MM.1S (cell line): Measurements from ENCODE around the gene TPRA1.

Experiments used
- DNase-seq: peaks from one replicate; pipeline ENCODE4 v3.0.0-alpha.2; 2015
- H2AFZ ChIP-seq: fragments of 300-600 bp; sonication (generic); 2 replicates; pipeline ENCODE4 v1.6.0; 2016; ENCODE audit warnings: antibody characterized with exemption, low read length
- H3F3A ChIP-seq: fragments of 300-600 bp; sonication (generic); 2 replicates; pipeline ENCODE4 v1.6.1; 2016; ENCODE audit warnings: mild to moderate bottlenecking, antibody characterized with exemption, low read length, moderate library complexity, mixed read lengths; ENCODE audit not compliant: insufficient read depth
- H3K27ac ChIP-seq: fragments of 300-600 bp; sonication (generic); 2 replicates; pipeline ENCODE4 v1.5.1; 2016; ENCODE audit warnings: mild to moderate bottlenecking, low read length
- H3K27me3 ChIP-seq: fragments of 300-600 bp; sonication (generic); replicated peaks from 2 replicates; pipeline ENCODE4 v1.6.0; 2016; ENCODE audit warnings: low read length; ENCODE audit not compliant: insufficient read depth
- H3K36me3 ChIP-seq: fragments of 300-600 bp; sonication (generic); replicated peaks from 2 replicates; pipeline ENCODE4 v1.6.1; 2016; ENCODE audit warnings: mild to moderate bottlenecking, low read length, mixed read lengths; ENCODE audit not compliant: insufficient read depth
- H3K4me1 ChIP-seq: fragments of 300-600 bp; sonication (generic); 2 replicates; pipeline ENCODE4 v1.6.1; 2016; ENCODE audit warnings: low read length, mixed read lengths
- H3K4me2 ChIP-seq: fragments of 300-600 bp; sonication (generic); 2 replicates; pipeline ENCODE4 v1.6.0; 2016; ENCODE audit warnings: low read depth, low read length
- H3K4me3 ChIP-seq: fragments of 300-600 bp; sonication (generic); 2 replicates; pipeline ENCODE4 v1.5.1; 2016; ENCODE audit warnings: low read length, mixed read lengths
- H3K79me2 ChIP-seq: fragments of 300-600 bp; sonication (generic); 2 replicates; pipeline ENCODE4 v1.6.1; 2016; ENCODE audit warnings: mixed run types, low read length, mixed read lengths
- H3K9ac ChIP-seq: fragments of 300-600 bp; sonication (generic); 2 replicates; pipeline ENCODE4 v1.6.1; 2016; ENCODE audit warnings: low read length, mixed read lengths
- H3K9me2 ChIP-seq: fragments of 300-600 bp; sonication (generic); replicated peaks from 2 replicates; pipeline ENCODE4 v1.6.1; 2016; ENCODE audit warnings: mild to moderate bottlenecking, low read length, mixed read lengths; ENCODE audit not compliant: insufficient read depth
- H3K9me3 ChIP-seq: fragments of 300-600 bp; sonication (generic); replicated peaks from 2 replicates; pipeline ENCODE4 v1.6.1; 2016; ENCODE audit warnings: mild to moderate bottlenecking, low read length, mixed read lengths; ENCODE audit not compliant: insufficient read depth
- H4K20me1 ChIP-seq: fragments of 300-600 bp; sonication (generic); 2 replicates; pipeline ENCODE4 v1.6.1; 2016; ENCODE audit warnings: mild to moderate bottlenecking, low read length, moderate library complexity, mixed read lengths; ENCODE audit not compliant: insufficient read depth
- CTCF ChIP-seq: fragments of 300-600 bp; sonication (generic); IDR thresholded peaks from 2 replicates; pipeline ENCODE4 v1.5.1; 2016; ENCODE audit warnings: antibody characterized with exemption, low read length, mixed read lengths
- EZH2 ChIP-seq: fragments of 300-600 bp; sonication (generic); optimal IDR thresholded peaks from 2 replicates; pipeline ENCODE3; 2017; ENCODE audit warnings: low read depth, mild to moderate bottlenecking, antibody characterized with exemption, low read length, mixed read lengths
- EZH2phosphoT487 ChIP-seq: fragments of 300-600 bp; sonication (generic); IDR thresholded peaks from 2 replicates; pipeline ENCODE4 v1.6.1; 2018; ENCODE audit warnings: antibody characterized with exemption, low read length

The TPRA1 gene

GRCh38 chr3:127529346-127530188 is 61.0 kb downstream of the TPRA1 start:
- H3F3A ChIP-seq: no peaks in the 10 kb centered on the region
- no peaks in the 10 kb centered on the region for H3K79me2 ChIP-seq
- no peaks in the 10 kb centered on the region for H3K4me1 ChIP-seq
- no peak overlapping the region for H2AFZ ChIP-seq
- no peak overlapping the region for H3K9ac ChIP-seq
- DNase-seq: no peak
- no peaks in the 10 kb centered on the region for H3K9me2 ChIP-seq
- H3K9me3 ChIP-seq: no peaks in the 10 kb centered on the region
- H3K27me3 ChIP-seq: no peaks in the 10 kb centered on the region
- no peak overlapping the region for H3K4me3 ChIP-seq
- no peaks in the 10 kb centered on the region for H4K20me1 ChIP-seq
- H3K27ac ChIP-seq: no peak overlapping the region
- no peak overlapping the region for H3K4me2 ChIP-seq
- TF ChIP-seq CTCF (no peak), EZH2 (no peak), EZH2phosphoT487 (no peak)
- no peaks in the 10 kb centered on the region for H3K36me3 ChIP-seq

- H3K27me3 ChIP-seq: no peaks in the 10 kb centered on the region
- no peak overlapping the region for H3K4me2 ChIP-seq
- H3K9ac ChIP-seq: no peak overlapping the region
- no peaks in the 10 kb centered on the region for H3K4me1 ChIP-seq
- no peaks in the 10 kb centered on the region for H4K20me1 ChIP-seq
- H3K27ac ChIP-seq: no peak overlapping the region
- H3K9me3 ChIP-seq: no peaks in the 10 kb centered on the region
- no peaks in the 10 kb centered on the region for H3F3A ChIP-seq
- no peaks in the 10 kb centered on the region for H3K36me3 ChIP-seq
- H3K79me2 ChIP-seq: no peaks in the 10 kb centered on the region
- H3K9me2 ChIP-seq: no peaks in the 10 kb centered on the region
- DNase-seq: no peak
- no peak overlapping the region for H3K4me3 ChIP-seq
- TF ChIP-seq EZH2phosphoT487 (no peak), EZH2 (no peak), CTCF (no peak)
- no peak overlapping the region for H2AFZ ChIP-seq
Observed at GRCh38 chr3:127525373-127525772, 65.2 kb downstream of the TPRA1 start.

- no peaks in the 10 kb centered on the region for H3F3A ChIP-seq
- no peak overlapping the region for H2AFZ ChIP-seq
- no peaks in the 10 kb centered on the region for H4K20me1 ChIP-seq
- DNase-seq: no peak
- no peak overlapping the region for H3K4me3 ChIP-seq
- no peaks in the 10 kb centered on the region for H3K9me2 ChIP-seq
- TF ChIP-seq CTCF: no peak
- TF ChIP-seq EZH2: no peak
- TF ChIP-seq EZH2phosphoT487: no peak
- H3K4me1 ChIP-seq: no peaks in the 10 kb centered on the region
- H3K9me3 ChIP-seq: no peaks in the 10 kb centered on the region
- H3K79me2 ChIP-seq: no peaks in the 10 kb centered on the region
- H3K4me2 ChIP-seq: no peak overlapping the region
- no peak overlapping the region for H3K9ac ChIP-seq
- no peak overlapping the region for H3K27ac ChIP-seq
- H3K27me3 ChIP-seq: no peaks in the 10 kb centered on the region
- H3K36me3 ChIP-seq: no peaks in the 10 kb centered on the region
Observed at GRCh38 chr3:127524296-127524896, 66.1 kb downstream of the TPRA1 start.
